Astrocyte (in vitro differentiated cells and primary cell): ENCODE results near the gene NOL4L. TPM values are rescaled to one million over a fixed set of nuclear protein-coding genes. Genes with fewer than 3 reads are reported as not detected.

Experiments
- DNase-seq: peaks from one replicate; pipeline ENCODE4 v3.0.0-alpha.2; 2010; ENCODE audit warnings: low read depth
- FAIRE-seq: peaks from 2 replicates; lab custom pipeline; 2011; peaks lifted over from hg19 to GRCh38; lab: Jason Lieb, UNC
- H2AFZ ChIP-seq: 2 replicates; pipeline ENCODE4 v1.6.0; 2012; ENCODE audit warnings: low read depth, low read length, inconsistent platforms
- H3K27ac ChIP-seq: 2 replicates; pipeline ENCODE4 v1.5.1; 2011; ENCODE audit warnings: low read depth, low read length, inconsistent platforms
- H3K27me3 ChIP-seq: 2 replicates; pipeline ENCODE4 v1.6.0; 2011; ENCODE audit warnings: low read length, inconsistent platforms; ENCODE audit not compliant: insufficient read depth
- H3K36me3 ChIP-seq: 2 replicates; pipeline ENCODE4 v1.5.1; 2011; ENCODE audit warnings: low read length, inconsistent platforms; ENCODE audit not compliant: insufficient read depth
- H3K4me1 ChIP-seq: 2 replicates; pipeline ENCODE4 v1.5.1; 2011; ENCODE audit warnings: low read length, inconsistent platforms; ENCODE audit not compliant: insufficient read depth
- H3K4me2 ChIP-seq: 2 replicates; pipeline ENCODE4 v1.6.0; 2012; ENCODE audit warnings: low read length, inconsistent platforms
- H3K4me3 ChIP-seq: 2 replicates; pipeline ENCODE4 v1.5.1; 2011; ENCODE audit warnings: low read depth, mild to moderate bottlenecking, low read length, inconsistent platforms; ENCODE audit not compliant: insufficient read depth
- H3K79me2 ChIP-seq: 2 replicates; pipeline ENCODE4 v1.6.0; 2012; ENCODE audit warnings: mild to moderate bottlenecking, low read length, inconsistent platforms; ENCODE audit not compliant: insufficient read depth
- H3K9ac ChIP-seq: 2 replicates; pipeline ENCODE4 v1.6.0; 2012; ENCODE audit warnings: mild to moderate bottlenecking, low read length, inconsistent platforms
- H3K9me3 ChIP-seq: 2 replicates; pipeline ENCODE4 v1.5.1; 2012; ENCODE audit warnings: low read depth, mild to moderate bottlenecking, low read length, inconsistent platforms; ENCODE audit not compliant: insufficient read depth
- H4K20me1 ChIP-seq: 2 replicates; pipeline ENCODE4 v1.6.0; 2012; ENCODE audit warnings: low read length, inconsistent platforms; ENCODE audit not compliant: insufficient read depth
- H3K27ac Mint-ChIP-seq: one replicate; pipeline ENCODE4 v1.8.0; 2021; ENCODE audit warnings: mild to moderate bottlenecking, mixed read lengths; ENCODE audit not compliant: unreplicated experiment
- H3K27me3 Mint-ChIP-seq: one replicate; pipeline ENCODE4 v1.8.0; 2021; ENCODE audit warnings: low read depth, mixed read lengths; ENCODE audit not compliant: unreplicated experiment
- H3K36me3 Mint-ChIP-seq: one replicate; pipeline ENCODE4 v1.8.0; 2021; ENCODE audit warnings: low read depth, mixed read lengths; ENCODE audit not compliant: unreplicated experiment
- H3K4me1 Mint-ChIP-seq: one replicate; pipeline ENCODE4 v1.8.0; 2021; ENCODE audit warnings: low read depth, mixed read lengths; ENCODE audit not compliant: unreplicated experiment
- H3K4me3 Mint-ChIP-seq: one replicate; pipeline ENCODE4 v1.8.0; 2021; ENCODE audit warnings: mild to moderate bottlenecking, moderate library complexity, mixed read lengths; ENCODE audit not compliant: unreplicated experiment
- H3K9me3 Mint-ChIP-seq: one replicate; pipeline ENCODE4 v1.8.0; 2021; ENCODE audit warnings: mild to moderate bottlenecking, mixed read lengths; ENCODE audit not compliant: unreplicated experiment
- CTCF ChIP-seq: IDR thresholded peaks from 2 replicates; pipeline ENCODE4 v1.5.1; 2011; ENCODE audit warnings: low read depth, mild to moderate bottlenecking, inconsistent platforms, low read length, moderate library complexity; ENCODE audit not compliant: insufficient read depth
- EZH2 ChIP-seq: IDR thresholded peaks from 2 replicates; pipeline ENCODE4 v1.6.1; 2012; ENCODE audit warnings: mild to moderate bottlenecking, low read length, inconsistent platforms; ENCODE audit not compliant: insufficient read depth
- total RNA-seq: library from RNA; stranded (reverse); gene quantifications from 2 replicates; pipeline ENCODE4 v1.2.1, GENCODE V29; 2021

The NOL4L gene
- total RNA-seq, 1 donor from 2014 or later = 35.5 TPM

- H3K9me3 ChIP-seq = no peaks in the 10 kb centered on the region
- peaks cover 2% of the 10 kb centered on the region for H3K9me3 Mint-ChIP-seq
- H3K4me3 Mint-ChIP-seq = no peak overlapping the region
- H3K27ac ChIP-seq = no peak overlapping the region
- peaks cover 5% of the 10 kb centered on the region for H3K4me1 Mint-ChIP-seq
- no peak overlapping the region for H2AFZ ChIP-seq
- FAIRE-seq (no peak), DNase-seq (no peak)
- peaks cover 10% of the 10 kb centered on the region for H3K4me1 ChIP-seq
- no peaks in the 10 kb centered on the region for H4K20me1 ChIP-seq
- TF ChIP-seq EZH2 (no peak), CTCF (no peak)
- no peaks in the 10 kb centered on the region for H3K27me3 ChIP-seq
- H3K9ac ChIP-seq = no peak overlapping the region
- H3K27me3 Mint-ChIP-seq = peaks cover 20% of the 10 kb centered on the region
- no peaks in the 10 kb centered on the region for H3K79me2 ChIP-seq
- no peak overlapping the region for H3K27ac Mint-ChIP-seq
- H3K36me3 Mint-ChIP-seq = peaks cover 12% of the 10 kb centered on the region
- H3K4me3 ChIP-seq = no peak overlapping the region
- no peaks in the 10 kb centered on the region for H3K36me3 ChIP-seq
- H3K4me2 ChIP-seq = no peak overlapping the region
These were observed 30.2 kb downstream of the NOL4L start for GRCh38 chr20:32554965-32555289.

DNA sequence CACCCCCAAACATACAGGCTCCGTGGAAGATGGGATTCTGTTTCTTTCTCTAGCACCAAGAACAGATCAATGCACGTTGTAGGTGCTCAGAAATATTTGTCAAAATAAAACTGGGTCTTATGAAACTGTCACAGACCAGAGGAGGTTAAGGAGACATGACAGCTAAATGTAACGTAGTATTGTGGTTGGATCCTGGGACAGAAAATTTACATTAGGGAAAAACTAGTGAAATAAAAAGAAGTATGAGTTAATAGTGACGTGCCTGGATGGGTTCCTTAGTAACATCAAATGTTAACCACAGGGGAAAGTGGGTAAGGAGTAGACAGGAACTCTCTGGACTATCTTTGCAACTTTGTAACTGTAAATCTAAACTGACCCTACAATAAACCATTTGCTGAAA, 31.5 kb downstream of the NOL4L start:
- H3K4me3 Mint-ChIP-seq = no peak overlapping the region
- Histone ChIP-seq H3K27me3 (no peaks in the 10 kb centered on the region), H3K4me3 (no peak overlapping the region), H3K9me3 (no peaks in the 10 kb centered on the region), H3K36me3 (no peaks in the 10 kb centered on the region), H4K20me1 (no peaks in the 10 kb centered on the region), H3K79me2 (no peaks in the 10 kb centered on the region), H3K9ac (no peak overlapping the region), H2AFZ (no peak overlapping the region), H3K27ac (no peak overlapping the region), H3K4me1 (peaks cover 5% of the 10 kb centered on the region), H3K4me2 (no peak overlapping the region)
- peaks cover 5% of the 10 kb centered on the region for H3K4me1 Mint-ChIP-seq
- no peak for DNase-seq
- H3K27me3 Mint-ChIP-seq = peaks cover 20% of the 10 kb centered on the region
- peak overlapping the region; percentile 72 for H3K27ac Mint-ChIP-seq
- TF ChIP-seq CTCF = no peak
- no peak for TF ChIP-seq EZH2
- peaks cover 6% of the 10 kb centered on the region for H3K9me3 Mint-ChIP-seq
- H3K36me3 Mint-ChIP-seq = peaks cover 8% of the 10 kb centered on the region
- no peak for FAIRE-seq

- peaks cover 5% of the 10 kb centered on the region for H3K4me1 ChIP-seq
- H3K9me3 ChIP-seq = no peaks in the 10 kb centered on the region
- no peaks in the 10 kb centered on the region for H4K20me1 ChIP-seq
- H3K27ac ChIP-seq = no peak overlapping the region
- Mint-ChIP-seq H3K9me3 (peaks cover 6% of the 10 kb centered on the region), H3K4me1 (peaks cover 14% of the 10 kb centered on the region), H3K27ac (no peak overlapping the region), H3K27me3 (peaks cover 13% of the 10 kb centered on the region), H3K36me3 (peaks cover 8% of the 10 kb centered on the region), H3K4me3 (no peak overlapping the region)
- TF ChIP-seq CTCF (no peak), EZH2 (no peak)
- no peaks in the 10 kb centered on the region for H3K36me3 ChIP-seq
- FAIRE-seq (no peak), DNase-seq (no peak)
- H3K9ac ChIP-seq = no peak overlapping the region
- H3K4me3 ChIP-seq = no peak overlapping the region
- no peak overlapping the region for H3K4me2 ChIP-seq
- H2AFZ ChIP-seq = no peak overlapping the region
- H3K79me2 ChIP-seq = no peaks in the 10 kb centered on the region
- no peaks in the 10 kb centered on the region for H3K27me3 ChIP-seq
These were observed 33.4 kb downstream of the NOL4L start for GRCh38 chr20:32551693-32552092.
